WERI-Rb-1 (cell line): Measurements from ENCODE around the gene AGT.

Experiments
- DNase-seq: peaks from one replicate; pipeline ENCODE4 v3.0.0-alpha.2; 2020
- H3K27ac ChIP-seq: fragments of 250-450 bp; sonication (Bioruptor Pico); 2 replicates; pipeline ENCODE4 v1.5.1; 2020; ENCODE audit warnings: mild to moderate bottlenecking, moderate library complexity
- H3K27me3 ChIP-seq: fragments of 250-450 bp; sonication (Bioruptor Pico); 2 replicates; pipeline ENCODE4 v1.5.1; 2021; ENCODE audit warnings: mild to moderate bottlenecking, low read depth, moderate library complexity; ENCODE audit not compliant: insufficient read depth, severe bottlenecking
- H3K36me3 ChIP-seq: fragments of 250-450 bp; sonication (Bioruptor Pico); 2 replicates; pipeline ENCODE4 v1.5.1; 2020; ENCODE audit warnings: mild to moderate bottlenecking, moderate library complexity
- H3K4me3 ChIP-seq: 2 replicates; pipeline ENCODE4 v1.5.1; 2011; ENCODE audit warnings: low read depth, mild to moderate bottlenecking, control low read depth, low read length
- H3K9me3 ChIP-seq: fragments of 250-450 bp; sonication (Bioruptor Pico); 2 replicates; pipeline ENCODE4 v1.5.1; 2021; ENCODE audit warnings: mild to moderate bottlenecking, moderate library complexity; ENCODE audit not compliant: severe bottlenecking
- CTCF ChIP-seq: IDR thresholded peaks from 2 replicates; pipeline ENCODE4 v1.5.1; 2011; ENCODE audit warnings: low read depth, mild to moderate bottlenecking, control low read depth, inconsistent platforms, low read length

The AGT gene

DNA sequence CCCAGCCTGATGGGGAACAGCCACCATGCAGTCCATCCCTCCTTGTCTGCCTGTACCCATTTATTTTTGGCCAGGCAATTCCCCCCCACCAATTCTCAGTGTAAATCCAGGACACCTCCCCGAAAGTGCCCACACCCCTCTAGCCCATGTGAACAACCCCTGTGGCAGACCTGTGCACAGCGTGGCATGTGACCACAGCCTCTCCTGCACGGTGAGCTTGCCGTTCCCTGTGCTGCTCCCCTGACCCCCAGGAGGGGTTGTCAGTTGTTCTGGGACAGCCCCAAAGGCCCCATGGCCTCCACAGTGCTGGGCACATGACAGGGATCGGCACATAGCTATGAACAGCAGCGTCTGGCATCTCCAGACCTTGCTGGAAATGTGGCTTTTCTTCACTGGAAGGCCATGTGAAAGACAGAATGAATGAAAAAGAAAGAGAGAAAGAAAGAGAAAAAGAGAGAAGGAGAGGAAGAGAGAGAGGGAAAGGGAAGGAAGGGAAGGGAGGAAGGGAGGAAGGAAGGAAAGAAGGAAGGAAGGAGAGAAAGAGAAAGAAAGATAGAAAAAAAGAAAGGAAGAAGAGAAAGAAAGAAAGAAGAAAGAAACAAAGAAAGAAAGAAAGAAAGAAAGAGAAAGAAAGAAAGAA, 37.2 kb upstream of the AGT start:
- H3K9me3 ChIP-seq: no peaks in the 10 kb centered on the region
- DNase-seq: no peak
- no peaks in the 10 kb centered on the region for H3K36me3 ChIP-seq
- no peak for TF ChIP-seq CTCF
- no peak overlapping the region for H3K27ac ChIP-seq
- H3K27me3 ChIP-seq: no peaks in the 10 kb centered on the region
- no peak overlapping the region for H3K4me3 ChIP-seq

GRCh38 chr1:230750576-230750975, 36.7 kb upstream of the AGT start:
- Histone ChIP-seq H3K27me3 (no peaks in the 10 kb centered on the region), H3K36me3 (no peaks in the 10 kb centered on the region), H3K9me3 (no peaks in the 10 kb centered on the region), H3K4me3 (no peak overlapping the region), H3K27ac (no peak overlapping the region)
- DNase-seq: no peak
- no peak for TF ChIP-seq CTCF

GRCh38 chr1:230749635-230750034, 35.7 kb upstream of the AGT start:
- Histone ChIP-seq H3K36me3 (no peaks in the 10 kb centered on the region), H3K4me3 (no peak overlapping the region), H3K9me3 (no peaks in the 10 kb centered on the region), H3K27ac (no peak overlapping the region), H3K27me3 (no peaks in the 10 kb centered on the region)
- DNase-seq: no peak
- no peak for TF ChIP-seq CTCF

GRCh38 chr1:230749150-230749549, 35.2 kb upstream of the AGT start:
- no peak for TF ChIP-seq CTCF
- no peaks in the 10 kb centered on the region for H3K36me3 ChIP-seq

DNA sequence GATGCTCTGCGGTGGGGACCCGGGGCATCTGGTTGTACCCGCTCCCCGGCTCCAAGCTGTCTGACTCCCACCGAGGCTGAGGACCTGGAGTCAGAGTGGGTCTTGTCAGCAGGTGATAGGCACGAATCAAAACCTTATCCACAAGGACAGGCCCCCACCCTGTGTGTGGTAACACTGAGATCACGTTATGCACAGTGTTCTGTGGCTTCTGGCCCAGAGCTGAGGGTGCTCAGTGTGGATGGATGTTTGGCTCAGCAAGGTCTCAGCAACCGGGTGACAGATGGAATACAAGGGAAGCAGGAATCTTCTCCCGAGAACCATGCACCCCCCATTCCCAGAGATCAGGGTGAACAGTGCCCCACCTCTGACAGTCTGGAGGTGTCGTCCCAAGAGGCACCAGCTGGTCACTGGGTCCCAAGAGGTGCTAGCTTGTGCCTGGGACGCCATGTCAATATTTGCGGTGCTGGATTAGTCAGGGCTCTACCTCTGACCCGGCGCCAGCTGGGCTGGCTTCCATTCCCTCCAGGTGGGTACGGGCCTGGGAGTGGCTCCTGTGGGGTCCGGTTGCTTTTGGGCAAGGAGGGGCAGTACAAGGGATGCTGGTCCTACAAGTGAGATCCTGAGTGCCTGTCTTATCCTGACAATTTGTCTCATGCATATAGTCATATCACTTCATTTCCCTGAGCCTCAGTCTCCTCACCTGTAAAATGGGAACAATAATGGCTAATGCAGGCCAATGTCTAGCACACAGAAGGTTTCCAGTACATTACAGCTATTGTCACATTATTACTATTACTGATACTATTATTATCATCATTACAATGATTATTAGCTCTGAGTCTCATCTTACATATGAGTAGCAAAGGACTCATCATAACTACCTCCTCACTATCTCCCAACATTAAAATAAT, 34.2 kb upstream of the AGT start:
- H3K36me3 ChIP-seq: no peaks in the 10 kb centered on the region
- no peak for TF ChIP-seq CTCF
- DNase-seq: no peak
- H3K27me3 ChIP-seq: no peaks in the 10 kb centered on the region
- no peaks in the 10 kb centered on the region for H3K9me3 ChIP-seq
- no peak overlapping the region for H3K27ac ChIP-seq
- H3K4me3 ChIP-seq: no peak overlapping the region

More at GRCh38 chr1:230749150-230749549, 35.2 kb upstream of the AGT start:
- H3K27me3 ChIP-seq: no peaks in the 10 kb centered on the region
- H3K27ac ChIP-seq: no peak overlapping the region
- DNase-seq: no peak
- no peaks in the 10 kb centered on the region for H3K9me3 ChIP-seq
- H3K4me3 ChIP-seq: no peak overlapping the region
